ENCODE results near the gene GAGE12G.
"Not testable (repeated sequence)": the region's sequence is repeated elsewhere in the genome, so short reads cannot be mapped to it uniquely, and the experiment has no call there.

DNA sequence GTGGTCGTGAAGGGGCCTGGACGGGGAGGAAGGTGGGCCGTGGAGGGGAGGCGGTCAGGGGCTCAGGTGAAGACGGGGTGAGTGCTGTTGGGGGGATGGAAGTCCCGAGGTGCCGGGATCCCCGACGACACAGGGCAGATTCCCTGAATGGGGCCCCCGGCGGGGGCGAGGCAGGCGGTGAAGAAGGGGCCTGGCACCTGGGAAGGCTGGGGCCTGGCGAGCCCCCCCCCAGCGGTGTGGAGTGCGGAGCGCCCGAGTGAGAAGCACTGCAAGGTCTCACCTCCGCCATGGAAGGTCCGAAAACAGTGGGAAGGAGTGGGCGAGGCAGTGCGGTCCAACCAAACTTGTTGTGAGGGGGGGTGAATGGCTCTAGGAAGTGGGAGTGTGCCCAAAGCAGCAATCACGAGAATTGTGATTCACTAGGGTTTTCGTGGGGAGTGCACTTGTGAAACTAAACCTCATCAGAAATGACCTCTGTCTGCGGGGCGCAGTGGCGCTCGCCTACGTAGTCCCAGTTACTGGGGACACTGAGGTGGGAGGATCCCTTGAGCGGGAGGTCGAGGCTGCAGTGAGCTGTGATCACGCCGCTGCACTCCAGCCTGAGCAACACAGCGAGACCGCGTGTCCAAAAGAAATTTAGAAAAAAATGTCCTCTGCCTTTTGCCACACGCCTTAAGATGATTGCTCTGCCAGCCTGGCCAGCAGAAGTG, 19.7 kb downstream of the GAGE12G start:
- TF ChIP-seq, protein P1, sequence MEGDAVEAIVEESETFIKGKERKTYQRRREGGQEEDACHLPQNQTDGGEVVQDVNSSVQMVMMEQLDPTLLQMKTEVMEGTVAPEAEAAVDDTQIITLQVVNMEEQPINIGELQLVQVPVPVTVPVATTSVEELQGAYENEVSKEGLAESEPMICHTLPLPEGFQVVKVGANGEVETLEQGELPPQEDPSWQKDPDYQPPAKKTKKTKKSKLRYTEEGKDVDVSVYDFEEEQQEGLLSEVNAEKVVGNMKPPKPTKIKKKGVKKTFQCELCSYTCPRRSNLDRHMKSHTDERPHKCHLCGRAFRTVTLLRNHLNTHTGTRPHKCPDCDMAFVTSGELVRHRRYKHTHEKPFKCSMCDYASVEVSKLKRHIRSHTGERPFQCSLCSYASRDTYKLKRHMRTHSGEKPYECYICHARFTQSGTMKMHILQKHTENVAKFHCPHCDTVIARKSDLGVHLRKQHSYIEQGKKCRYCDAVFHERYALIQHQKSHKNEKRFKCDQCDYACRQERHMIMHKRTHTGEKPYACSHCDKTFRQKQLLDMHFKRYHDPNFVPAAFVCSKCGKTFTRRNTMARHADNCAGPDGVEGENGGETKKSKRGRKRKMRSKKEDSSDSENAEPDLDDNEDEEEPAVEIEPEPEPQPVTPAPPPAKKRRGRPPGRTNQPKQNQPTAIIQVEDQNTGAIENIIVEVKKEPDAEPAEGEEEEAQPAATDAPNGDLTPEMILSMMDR (IDR thresholded peaks at IDR 0.05), result not testable (repeated sequence)
- not testable (repeated sequence) for TF ChIP-seq POLR2A (IDR thresholded peaks at IDR 0.05)

Measured in sigmoid colon (tissue), 3 donors.